Tibial artery (tissue), 4 donors: ENCODE measurements around the gene GPATCH2L.

ENCODE experiments used
- DNase-seq, 2 donors: peaks; one replicate each; pipeline ENCODE4 v3.0.0-alpha.2; 2019
- H3K27ac ChIP-seq, 2 donors: fragments of 200-600 bp; sonication (generic) in 1 of 2; 1 replicate in 1 of 2; 2 replicates in 1 of 2; pipeline ENCODE4 v1.5.1; 2018 to 2019; ENCODE audit warnings: mild to moderate bottlenecking in 1 of 2
- H3K27me3 ChIP-seq, 2 donors: fragments of 200-600 bp; sonication (generic) in 1 of 2; one replicate each; pipeline versions ENCODE4 v1.5.1 to v1.6.0; 2016 to 2019
- H3K36me3 ChIP-seq, 3 donors: fragments of 200-600 bp; sonication (generic) in 2 of 3; one replicate each; pipeline ENCODE4 v1.5.1; 2016 to 2019; ENCODE audit warnings: mild to moderate bottlenecking in 2 of 3
- H3K4me1 ChIP-seq, 4 donors: fragments of 200-600 bp; sonication (generic) in 2 of 4; 1 replicate in 3 of 4; 2 replicates in 1 of 4; pipeline ENCODE4 v1.5.1; 2016 to 2019
- H3K4me3 ChIP-seq, 2 donors: fragments of 200-600 bp; sonication (generic) in 1 of 2; 1 replicate in 1 of 2; 2 replicates in 1 of 2; pipeline ENCODE4 v1.5.1; 2018 to 2019; ENCODE audit warnings: mild to moderate bottlenecking in 2 of 2
- H3K9me3 ChIP-seq, 3 donors: fragments of 200-600 bp; sonication (generic) in 1 of 3; one replicate each; pipeline ENCODE4 v1.5.1; 2016 to 2019
- intact Hi-C: fragments of 100-400 bp; cut with DNase I; formaldehyde crosslinking; loops from one replicate; pipeline ENCODE4 v1.15.0; 2023; ENCODE audit warnings: low total_unique reads
- TF ChIP-seq, protein P1 (sequence below), 2 experiments: fragments of 200-600 bp in 1 of 2; fragments of 450-650 bp in 1 of 2; IDR thresholded peaks; one replicate each; pipeline ENCODE4 v1.5.1; 2017 to 2019; ENCODE audit warnings: antibody characterized with exemption in 2 of 2, mild to moderate bottlenecking in 1 of 2, moderate library complexity in 1 of 2

The GPATCH2L gene

DNA sequence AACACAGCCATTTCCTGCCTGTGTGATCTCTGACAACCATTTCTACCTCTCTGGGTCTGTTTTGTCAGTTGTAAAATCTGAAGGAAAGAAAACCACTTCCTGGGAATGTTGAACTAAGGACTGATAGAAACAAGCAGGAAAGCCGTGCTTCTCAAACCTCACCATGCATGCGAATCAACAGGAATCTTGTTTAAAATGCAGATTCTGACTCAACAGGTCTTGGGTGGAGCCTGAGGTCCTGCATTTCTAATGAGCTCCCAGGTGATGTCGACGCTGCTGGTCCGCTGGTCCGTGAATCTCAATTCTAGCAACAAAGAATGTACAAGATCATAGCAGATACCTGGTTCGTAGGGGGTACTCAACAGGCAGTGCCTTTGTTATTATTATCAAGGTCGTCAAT lies 38.0 kb upstream of the GPATCH2L start:
- no peak overlapping the region for H3K4me3 ChIP-seq
- H3K4me1 ChIP-seq: no peaks in the 10 kb centered on the region
- intact Hi-C loops: no loop called here
- H3K36me3 ChIP-seq: no peaks in the 10 kb centered on the region
- H3K27ac ChIP-seq: no peak overlapping the region
- DNase-seq: no peak
- peaks cover 0 to 26% of the 10 kb centered on the region in 2 donors for H3K27me3 ChIP-seq
- no peaks in the 10 kb centered on the region for H3K9me3 ChIP-seq
- TF ChIP-seq, protein P1, sequence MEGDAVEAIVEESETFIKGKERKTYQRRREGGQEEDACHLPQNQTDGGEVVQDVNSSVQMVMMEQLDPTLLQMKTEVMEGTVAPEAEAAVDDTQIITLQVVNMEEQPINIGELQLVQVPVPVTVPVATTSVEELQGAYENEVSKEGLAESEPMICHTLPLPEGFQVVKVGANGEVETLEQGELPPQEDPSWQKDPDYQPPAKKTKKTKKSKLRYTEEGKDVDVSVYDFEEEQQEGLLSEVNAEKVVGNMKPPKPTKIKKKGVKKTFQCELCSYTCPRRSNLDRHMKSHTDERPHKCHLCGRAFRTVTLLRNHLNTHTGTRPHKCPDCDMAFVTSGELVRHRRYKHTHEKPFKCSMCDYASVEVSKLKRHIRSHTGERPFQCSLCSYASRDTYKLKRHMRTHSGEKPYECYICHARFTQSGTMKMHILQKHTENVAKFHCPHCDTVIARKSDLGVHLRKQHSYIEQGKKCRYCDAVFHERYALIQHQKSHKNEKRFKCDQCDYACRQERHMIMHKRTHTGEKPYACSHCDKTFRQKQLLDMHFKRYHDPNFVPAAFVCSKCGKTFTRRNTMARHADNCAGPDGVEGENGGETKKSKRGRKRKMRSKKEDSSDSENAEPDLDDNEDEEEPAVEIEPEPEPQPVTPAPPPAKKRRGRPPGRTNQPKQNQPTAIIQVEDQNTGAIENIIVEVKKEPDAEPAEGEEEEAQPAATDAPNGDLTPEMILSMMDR (IDR thresholded peaks at IDR 0.05): no peak

DNA sequence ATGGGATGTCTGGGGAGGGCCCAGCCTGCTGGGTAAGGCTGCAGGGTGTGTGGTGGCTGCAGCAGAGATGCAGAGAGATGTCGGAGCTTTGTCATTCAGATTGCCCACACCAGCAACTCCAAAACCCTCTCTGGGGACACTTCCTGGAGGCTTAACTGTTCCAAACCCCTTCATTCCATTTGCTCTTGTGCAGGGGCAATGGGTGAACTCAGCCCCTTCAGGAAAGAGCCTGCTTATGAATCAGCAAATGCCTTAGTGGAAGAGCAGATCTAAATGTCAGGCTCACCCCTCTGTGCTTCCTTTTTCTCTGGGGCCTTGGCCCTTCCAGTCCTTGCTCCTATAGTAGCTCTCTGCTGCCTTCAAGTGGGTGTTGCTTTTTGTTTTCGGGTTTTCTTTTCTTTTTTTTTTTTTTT lies 36.7 kb upstream of the GPATCH2L start:
- peaks cover 0 to 26% of the 10 kb centered on the region in 2 donors for H3K27me3 ChIP-seq
- DNase-seq: no peak
- intact Hi-C loops: no loop called here
- no peak overlapping the region for H3K4me3 ChIP-seq
- H3K4me1 ChIP-seq: no peaks in the 10 kb centered on the region
- H3K27ac ChIP-seq: no peak overlapping the region
- H3K36me3 ChIP-seq: no peaks in the 10 kb centered on the region
- no peaks in the 10 kb centered on the region for H3K9me3 ChIP-seq
- TF ChIP-seq, protein P1 (IDR thresholded peaks at IDR 0.05): no peak

DNA sequence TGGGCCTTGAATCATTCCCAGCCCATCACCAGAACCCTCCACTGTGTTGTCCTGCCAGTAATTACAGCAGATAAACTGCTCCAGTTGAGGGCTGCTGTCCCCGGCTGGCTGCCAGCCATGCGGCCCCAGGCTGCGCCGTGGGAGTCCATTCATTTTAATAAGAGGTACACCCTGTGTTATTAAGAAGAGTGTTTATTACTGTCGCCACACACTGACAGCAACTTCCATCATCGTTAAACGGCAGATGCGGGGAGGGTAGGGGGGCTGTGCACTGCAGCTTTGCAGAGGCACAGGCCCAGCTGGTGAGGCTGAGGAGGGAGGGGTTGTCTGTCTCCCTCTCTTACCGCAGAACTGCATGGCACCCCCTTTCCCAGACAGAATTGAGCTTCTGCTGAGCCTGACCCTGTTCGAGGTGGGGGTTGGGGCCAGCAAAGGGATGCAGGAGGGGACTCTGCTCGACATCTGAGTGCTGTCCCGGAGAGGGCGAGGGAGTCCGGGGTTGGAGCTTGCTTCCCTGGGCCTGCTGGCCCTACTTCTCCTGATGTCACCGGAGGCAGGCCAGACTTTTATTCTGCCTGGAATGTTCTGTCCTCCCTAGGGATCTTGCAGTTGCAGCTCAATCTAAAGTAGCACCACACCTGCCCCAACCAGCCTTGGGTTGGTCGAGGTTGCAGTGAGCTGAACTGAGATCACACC lies 33.8 kb upstream of the GPATCH2L start:
- Histone ChIP-seq H3K4me3 (no peak overlapping the region), H3K36me3 (no peaks in the 10 kb centered on the region), H3K27ac (no peak overlapping the region), H3K9me3 (no peaks in the 10 kb centered on the region), H3K27me3 (peaks cover 0 to 18% of the 10 kb centered on the region in 2 donors), H3K4me1 (no peaks in the 10 kb centered on the region)
- TF ChIP-seq, protein P1 (IDR thresholded peaks at IDR 0.05): no peak
- intact Hi-C loops: no loop called here
- DNase-seq: no peak

DNA sequence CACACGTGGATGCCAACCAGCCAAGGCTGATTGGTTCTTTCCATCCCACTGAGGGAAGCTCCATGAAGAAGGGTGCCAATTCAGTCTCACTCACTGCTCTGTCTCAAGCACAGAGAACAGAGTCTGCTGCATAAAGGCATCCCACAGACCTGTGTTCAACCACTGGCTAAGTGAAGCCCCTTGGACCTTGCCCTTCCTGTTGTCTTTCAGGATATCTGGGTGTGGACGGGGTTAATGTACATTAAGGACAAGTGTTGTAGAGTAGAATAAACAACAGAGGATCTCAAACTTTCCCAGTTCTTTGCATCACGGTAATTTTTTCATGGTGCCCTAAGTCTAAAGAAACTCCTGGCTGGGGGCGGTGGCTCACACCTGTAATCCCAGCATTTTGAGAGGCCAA lies 33.1 kb upstream of the GPATCH2L start:
- intact Hi-C loops: no loop called here
- TF ChIP-seq, protein P1 (IDR thresholded peaks at IDR 0.05): no peak

DNA sequence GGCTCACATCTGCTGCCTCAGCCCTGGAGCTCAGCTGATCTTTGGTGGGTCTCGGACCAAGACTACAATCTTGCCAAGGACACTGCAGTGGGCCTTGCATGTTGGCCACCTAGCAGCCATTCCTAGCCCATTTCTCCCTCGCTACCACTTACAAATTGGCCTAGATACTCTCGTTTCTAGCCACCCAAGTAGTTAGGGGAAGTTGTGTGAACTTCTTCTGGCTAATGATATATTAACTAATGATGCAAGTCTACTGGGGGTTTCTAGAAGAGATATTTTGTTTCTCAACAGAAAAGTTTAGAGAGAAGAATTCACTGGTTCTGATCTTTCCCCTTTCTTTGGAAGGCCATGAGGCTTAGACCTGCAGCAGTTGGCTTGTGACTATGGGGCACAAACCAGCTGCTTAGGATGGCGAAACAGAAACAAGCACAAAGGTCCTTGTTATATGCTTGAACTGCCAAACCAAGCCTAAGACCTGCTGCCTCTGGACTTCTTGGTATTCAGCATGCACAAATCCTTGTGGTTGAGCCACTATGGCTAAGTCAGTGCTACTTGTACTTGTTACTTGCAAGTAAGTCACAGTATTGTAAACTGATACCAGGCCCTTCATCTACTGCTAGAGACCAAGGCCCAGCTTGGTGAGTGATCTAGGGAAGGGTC lies 30.5 kb upstream of the GPATCH2L start:
- Histone ChIP-seq H3K9me3 (no peaks in the 10 kb centered on the region), H3K4me1 (no peaks in the 10 kb centered on the region), H3K4me3 (no peak overlapping the region), H3K27ac (no peak overlapping the region), H3K36me3 (no peaks in the 10 kb centered on the region), H3K27me3 (peaks cover 0 to 10% of the 10 kb centered on the region in 2 donors)
- TF ChIP-seq, protein P1 (IDR thresholded peaks at IDR 0.05): no peak
- DNase-seq: no peak
- intact Hi-C loops: no loop called here

More for the DNA sequence above, 33.1 kb upstream of the GPATCH2L start:
- Histone ChIP-seq H3K27me3 (peaks cover 0 to 15% of the 10 kb centered on the region in 2 donors), H3K4me3 (no peak overlapping the region), H3K4me1 (no peaks in the 10 kb centered on the region), H3K27ac (no peak overlapping the region), H3K9me3 (no peaks in the 10 kb centered on the region), H3K36me3 (no peaks in the 10 kb centered on the region)
- DNase-seq: no peak
